ENCODE results near the gene GJA3. TPM values are rescaled to one million over a fixed set of nuclear protein-coding genes. Genes with fewer than 3 reads are reported as not detected.

Gene GJA3
- total and polyA plus RNA-seq, 10 of the 15 experiments (the other 5 are each of a cell fraction or from before 2014, with no cell fraction given), result 0.03 to 0.11 (median 0.04) TPM; not detected in 5

GRCh38 chr13:20140487-20140886, 20.4 kb downstream of the GJA3 start:
- no peak for ATAC-seq
- CTCF ChIA-PET, result no interaction called here
- no peak for TF ChIP-seq ATF7 (IDR thresholded peaks at IDR 0.05; ENCODE audit: low read depth)
- TF ChIP-seq BRCA1 (IDR thresholded peaks at IDR 0.05; ENCODE audit: low read depth, low read length), result no peak
- no peak for TF ChIP-seq KAT2A (conservative IDR thresholded peaks at IDR 0.05; ENCODE audit: control insufficient read depth, low read depth, low read length)
- TF ChIP-seq RBBP5 (conservative IDR thresholded peaks at IDR 0.05), result no peak

GRCh38 chr13:20137875-20138274, 23.0 kb downstream of the GJA3 start:
- H2AFZ ChIP-seq (ENCODE audit: control insufficient read depth, low read depth, low read length), result no peak overlapping the region
- H3K36me3 ChIP-seq (ENCODE audit: control insufficient read depth in 2 of 2, insufficient read depth in 2 of 2, low read length in 1 of 2), result no peaks in the 10 kb centered on the region
- no TSS peak for BruUV-seq (replicated peaks)
- H3K27me3 ChIP-seq (replicated peaks in 1 of 2; ENCODE audit: control insufficient read depth in 2 of 2, insufficient read depth in 2 of 2, low read length in 1 of 2), result no peaks in the 10 kb centered on the region; a peak in 1 of 4 replicates
- H3K9ac ChIP-seq (ENCODE audit: control insufficient read depth, insufficient read depth, low read length), result no peak overlapping the region
- intact Hi-C loops (cut with micrococcal nuclease; ENCODE audit: unreplicated experiment), result no loop called here
- RAD21 ChIA-PET (ENCODE audit: unreplicated experiment), result no interaction called here
- no peaks in the 10 kb centered on the region for H3K9me3 ChIP-seq (replicated peaks; ENCODE audit: control insufficient read depth, insufficient read depth, low read length)
- 59% methylated on average over 2 of the region's 2 CpGs for WGBS (ENCODE audit: insufficient coverage, insufficient replicate concordance, low lambda C conversion rate, missing lambda C conversion rate)
- FAIRE-seq (no peak), ATAC-seq (no peak), DNase-seq (ENCODE audit: low read depth, low spot score) (no peak)
- in situ Hi-C loops (cut with MboI), result no loop called here
- H3K4me2 ChIP-seq (ENCODE audit: control insufficient read depth, insufficient read depth), result no peak overlapping the region
- H3K4me1 ChIP-seq (ENCODE audit: control insufficient read depth, insufficient read depth, low read length), result no peaks in the 10 kb centered on the region
- CTCF ChIA-PET, result no interaction called here
- no peak overlapping the region for H3K4me3 ChIP-seq
- no peak overlapping the region for H3K27ac ChIP-seq (ENCODE audit: control insufficient read depth, insufficient read depth)
- SMC1A ChIA-PET (ENCODE audit: uncharacterized antibody, unreplicated experiment), result interaction anchor here (1.1 kb wide), 1 partner anchor 9 kb away, joined by 3 read pairs; no protein-coding TSS in a partner anchor
- H3K79me2 ChIP-seq (ENCODE audit: control insufficient read depth, insufficient read depth, low read length), result no peaks in the 10 kb centered on the region
- H4K20me1 ChIP-seq (ENCODE audit: control insufficient read depth, insufficient read depth), result no peaks in the 10 kb centered on the region
- POLR2A ChIA-PET, result no interaction called here
- TF ChIP-seq EGR1 (IDR thresholded peaks at IDR 0.05; ENCODE audit: borderline replicate concordance in 1 of 2, low read depth in 2 of 2, low read length in 2 of 2) (no peak), IKZF2 (IDR thresholded peaks at IDR 0.05) (no peak), HDGF (IDR thresholded peaks at IDR 0.05) (no peak), ZZZ3 (IDR thresholded peaks at IDR 0.05; ENCODE audit: control insufficient read depth, insufficient read length, low read depth) (no peak), CEBPB (IDR thresholded peaks at IDR 0.05; ENCODE audit: borderline replicate concordance in 1 of 2, low read depth in 2 of 2, low read length in 2 of 2) (no peak), KLF5 (IDR thresholded peaks at IDR 0.05; ENCODE audit: partially characterized antibody) (no peak), RFX5 (IDR thresholded peaks at IDR 0.05; ENCODE audit: low read depth, low read length) (no peak), CHD1 (IDR thresholded peaks at IDR 0.05; ENCODE audit: low read depth, low read length) (no peak), KAT2A (conservative IDR thresholded peaks at IDR 0.05; ENCODE audit: control insufficient read depth, low read depth, low read length) (no peak), SMARCA5 (IDR thresholded peaks at IDR 0.05) (no peak), JUND (IDR thresholded peaks at IDR 0.05; ENCODE audit: low read depth, low read length) (no peak), MYB (IDR thresholded peaks at IDR 0.05; ENCODE audit: borderline replicate concordance, low read depth, low read length) (no peak), RUNX3 (IDR thresholded peaks at IDR 0.05; ENCODE audit: low read length) (no peak), POLR2AphosphoS2 (IDR thresholded peaks at IDR 0.05; ENCODE audit: low read depth, low read length) (no peak), SUPT20H (IDR thresholded peaks at IDR 0.05; ENCODE audit: borderline replicate concordance, control insufficient read depth, low read depth, low read length) (no peak), YY1 (IDR thresholded peaks at IDR 0.05; ENCODE audit: low read depth, low read length) (no peak), CHD2 (IDR thresholded peaks at IDR 0.05; ENCODE audit: borderline replicate concordance, low read depth, low read length) (no peak)

More at GRCh38 chr13:20140487-20140886, 20.4 kb downstream of the GJA3 start:
- Histone ChIP-seq H4K20me1 (ENCODE audit: control insufficient read depth, insufficient read depth) (no peaks in the 10 kb centered on the region), H3K9ac (ENCODE audit: control insufficient read depth, insufficient read depth, low read length) (no peak overlapping the region), H3K4me2 (ENCODE audit: control insufficient read depth, insufficient read depth) (no peak overlapping the region), H3K27me3 (replicated peaks in 1 of 2; ENCODE audit: control insufficient read depth in 2 of 2, insufficient read depth in 2 of 2, low read length in 1 of 2) (peaks cover 0 to 3% of the 10 kb centered on the region in 2 experiments; a peak in 2 of 4 replicates), H3K4me3 (no peak overlapping the region), H3K27ac (ENCODE audit: control insufficient read depth, insufficient read depth) (no peak overlapping the region), H3K9me3 (replicated peaks; ENCODE audit: control insufficient read depth, insufficient read depth, low read length) (no peaks in the 10 kb centered on the region), H2AFZ (ENCODE audit: control insufficient read depth, low read depth, low read length) (no peak overlapping the region), H3K36me3 (ENCODE audit: control insufficient read depth in 2 of 2, insufficient read depth in 2 of 2, low read length in 1 of 2) (no peaks in the 10 kb centered on the region), H3K4me1 (ENCODE audit: control insufficient read depth, insufficient read depth, low read length) (no peaks in the 10 kb centered on the region), H3K79me2 (ENCODE audit: control insufficient read depth, insufficient read depth, low read length) (no peaks in the 10 kb centered on the region)
- intact Hi-C loops (cut with micrococcal nuclease; ENCODE audit: unreplicated experiment) (no loop called here), in situ Hi-C loops (cut with MboI) (no loop called here)
- no peak for DNase-seq (ENCODE audit: low read depth, low spot score)
- RAD21 ChIA-PET (ENCODE audit: unreplicated experiment), result no interaction called here
- SMC1A ChIA-PET (ENCODE audit: uncharacterized antibody, unreplicated experiment), result no interaction called here
- FAIRE-seq, result no peak
- WGBS (ENCODE audit: insufficient coverage, insufficient replicate concordance, low lambda C conversion rate, missing lambda C conversion rate), result 51% methylated on average over 4 of the region's 4 CpGs
- BruUV-seq (replicated peaks), result no TSS peak
- POLR2A ChIA-PET, result no interaction called here

Measured in GM12878 (cell line).